Measurements from ENCODE around the gene SLC16A6. TPM values are rescaled to one million over a fixed set of nuclear protein-coding genes. Genes with fewer than 3 reads are reported as not detected.
"Not testable (repeated sequence)": the region's sequence is repeated elsewhere in the genome, so short reads cannot be mapped to it uniquely, and the experiment has no call there.

The SLC16A6 gene
- total and polyA plus RNA-seq, 8 donors = 0.02 to 1.0 (median 0.09) TPM

DNA sequence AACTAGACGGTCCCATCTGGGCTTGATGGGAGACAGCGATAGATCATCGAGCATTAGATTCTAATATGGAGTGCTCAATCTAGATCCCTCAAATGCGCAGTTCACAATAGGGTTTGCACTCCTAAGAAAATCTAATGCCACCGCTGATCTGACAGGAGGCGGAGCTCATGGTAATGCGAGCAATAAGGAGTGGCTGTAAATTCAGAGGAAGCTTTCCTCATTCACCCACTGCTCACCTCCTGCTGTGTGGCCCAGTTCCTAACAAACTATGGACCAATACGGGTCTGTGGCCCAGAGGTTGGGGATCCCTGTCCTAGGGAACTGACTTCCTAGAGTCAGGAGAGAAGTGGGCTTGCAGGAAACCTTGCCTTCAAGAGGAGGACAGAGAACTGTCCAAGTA lies 68.3 kb downstream of the SLC16A6 start:
- H3K9me3 ChIP-seq = no peaks in the 10 kb centered on the region
- H3K4me1 ChIP-seq = no peaks in the 10 kb centered on the region
- H3K27me3 ChIP-seq = no peaks in the 10 kb centered on the region
- no peak for FAIRE-seq
- ATAC-seq = no peak
- H3K36me3 ChIP-seq = no peaks in the 10 kb centered on the region
- TF ChIP-seq, protein P1, sequence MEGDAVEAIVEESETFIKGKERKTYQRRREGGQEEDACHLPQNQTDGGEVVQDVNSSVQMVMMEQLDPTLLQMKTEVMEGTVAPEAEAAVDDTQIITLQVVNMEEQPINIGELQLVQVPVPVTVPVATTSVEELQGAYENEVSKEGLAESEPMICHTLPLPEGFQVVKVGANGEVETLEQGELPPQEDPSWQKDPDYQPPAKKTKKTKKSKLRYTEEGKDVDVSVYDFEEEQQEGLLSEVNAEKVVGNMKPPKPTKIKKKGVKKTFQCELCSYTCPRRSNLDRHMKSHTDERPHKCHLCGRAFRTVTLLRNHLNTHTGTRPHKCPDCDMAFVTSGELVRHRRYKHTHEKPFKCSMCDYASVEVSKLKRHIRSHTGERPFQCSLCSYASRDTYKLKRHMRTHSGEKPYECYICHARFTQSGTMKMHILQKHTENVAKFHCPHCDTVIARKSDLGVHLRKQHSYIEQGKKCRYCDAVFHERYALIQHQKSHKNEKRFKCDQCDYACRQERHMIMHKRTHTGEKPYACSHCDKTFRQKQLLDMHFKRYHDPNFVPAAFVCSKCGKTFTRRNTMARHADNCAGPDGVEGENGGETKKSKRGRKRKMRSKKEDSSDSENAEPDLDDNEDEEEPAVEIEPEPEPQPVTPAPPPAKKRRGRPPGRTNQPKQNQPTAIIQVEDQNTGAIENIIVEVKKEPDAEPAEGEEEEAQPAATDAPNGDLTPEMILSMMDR (IDR thresholded peaks at IDR 0.05) = no peak
- no peak overlapping the region for H3K27ac ChIP-seq
- 78 to 82% methylated on average over 8 of the region's 8 CpGs for WGBS, 2 donors
- no peak overlapping the region for H3K4me3 ChIP-seq
- DNase-seq = no peak
- intact Hi-C loops (cut with DNase I) = no loop called here

DNA sequence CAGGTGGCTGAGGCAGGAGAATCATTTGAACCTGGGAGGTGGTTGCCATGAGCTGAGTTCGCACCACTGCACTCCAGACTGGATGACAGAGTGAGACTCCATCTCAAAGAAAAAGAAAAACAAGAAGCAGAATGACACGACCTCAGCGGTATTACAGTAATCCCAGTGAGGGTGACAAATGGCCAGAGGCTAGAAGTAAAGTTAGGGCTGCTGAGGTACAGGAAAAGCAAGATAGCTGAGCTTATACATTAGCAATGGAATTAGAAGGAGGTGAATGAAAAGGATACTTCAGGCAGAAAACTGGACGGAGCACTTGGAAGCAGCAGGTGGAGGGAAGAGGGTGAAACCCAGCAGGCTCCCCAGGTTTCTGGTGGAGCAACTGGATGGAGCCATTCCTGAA lies 69.1 kb downstream of the SLC16A6 start:
- FAIRE-seq (no peak), ATAC-seq (no peak), DNase-seq (no peak)
- no peaks in the 10 kb centered on the region for H3K9me3 ChIP-seq
- intact Hi-C loops (cut with DNase I) = no loop called here
- TF ChIP-seq, protein P1 (IDR thresholded peaks at IDR 0.05) = no peak
- no peak overlapping the region for H3K27ac ChIP-seq
- WGBS, 2 donors = 75 to 82% methylated on average over 4 of the region's 4 CpGs
- no peaks in the 10 kb centered on the region for H3K27me3 ChIP-seq
- H3K36me3 ChIP-seq = no peaks in the 10 kb centered on the region
- no peaks in the 10 kb centered on the region for H3K4me1 ChIP-seq
- H3K4me3 ChIP-seq = no peak overlapping the region

DNA sequence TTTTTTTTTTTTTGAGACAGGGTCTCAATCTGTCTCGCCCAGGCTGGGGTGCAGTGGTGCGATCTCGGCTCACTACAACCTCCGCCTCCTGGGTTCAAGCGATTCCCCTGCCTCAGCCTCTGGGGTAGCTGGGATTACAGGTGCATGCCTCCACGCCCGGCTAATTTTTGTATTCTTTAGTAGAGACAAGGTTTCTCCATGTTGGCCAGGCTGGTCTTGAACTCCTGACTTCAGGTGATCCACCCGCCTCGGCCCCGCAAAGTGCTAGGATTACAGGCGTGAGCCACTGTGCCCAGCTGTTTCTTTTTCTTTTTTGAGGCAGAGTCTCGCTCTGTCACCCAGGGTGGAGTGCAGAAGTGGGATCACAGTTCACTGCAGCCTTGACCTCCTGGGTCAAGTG lies 70.1 kb downstream of the SLC16A6 start:
- H3K4me3 ChIP-seq; H3K9me3 ChIP-seq; H3K36me3 ChIP-seq; H3K27ac ChIP-seq; DNase-seq; FAIRE-seq; H3K4me1 ChIP-seq; intact Hi-C loops (cut with DNase I); ATAC-seq; H3K27me3 ChIP-seq: not testable (repeated sequence)
- 84 to 94% methylated on average over 12 of the region's 12 CpGs for WGBS, 2 donors

DNA sequence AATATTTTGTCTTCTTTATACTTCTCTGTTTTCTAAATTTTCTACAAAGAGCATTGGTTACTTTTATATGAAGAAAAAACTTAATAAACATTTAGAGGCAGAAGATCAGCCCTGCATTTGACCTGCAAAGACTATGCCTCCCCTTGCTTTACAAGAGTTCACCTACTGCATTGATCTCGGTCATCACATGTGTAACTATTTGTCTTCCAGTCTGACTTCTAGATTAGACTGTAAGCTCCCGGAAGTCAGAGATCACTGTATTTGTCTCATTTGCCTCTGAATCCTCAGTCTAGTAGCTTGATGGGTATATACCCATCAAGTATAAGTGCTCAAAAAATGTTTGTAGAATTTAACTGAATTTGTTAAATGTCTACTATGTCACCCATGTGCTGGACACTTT lies 70.7 kb downstream of the SLC16A6 start:
- whole genome bisulfite sequencing, 2 donors = 58 to 78% methylated on average over 2 of the region's 2 CpGs
- ATAC-seq; H3K9me3 ChIP-seq; intact Hi-C loops (cut with DNase I); H3K4me1 ChIP-seq; H3K36me3 ChIP-seq; H3K4me3 ChIP-seq; DNase-seq; H3K27ac ChIP-seq; H3K27me3 ChIP-seq; FAIRE-seq: not testable (repeated sequence)

DNA sequence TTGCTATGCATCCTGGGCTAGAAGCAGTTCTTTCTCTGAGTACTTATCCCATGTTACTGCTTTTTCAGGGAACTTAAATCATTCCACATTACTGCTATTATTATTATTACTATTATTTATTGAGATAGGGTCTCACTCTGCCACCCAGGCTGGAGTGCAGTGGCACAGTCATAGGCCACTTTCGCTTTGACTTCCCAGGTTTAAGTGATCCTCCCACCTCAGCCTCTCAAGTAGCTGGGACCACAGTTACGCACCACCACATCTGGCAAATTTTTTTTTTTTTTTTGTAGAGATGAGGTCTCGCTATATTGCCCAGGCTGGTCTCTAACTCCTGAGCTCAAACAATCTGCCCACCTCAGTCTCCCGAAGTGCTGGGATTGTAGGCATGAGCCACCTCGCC lies 71.5 kb downstream of the SLC16A6 start:
- H3K36me3 ChIP-seq; H3K4me1 ChIP-seq; H3K9me3 ChIP-seq; ATAC-seq; H3K27ac ChIP-seq; FAIRE-seq; H3K4me3 ChIP-seq; DNase-seq; H3K27me3 ChIP-seq; intact Hi-C loops (cut with DNase I): not testable (repeated sequence)
- 88 to 93% methylated on average over 5 of the region's 5 CpGs for WGBS, 2 donors

Other genes starting within 250 kb of the SLC16A6 start
- 10 to 100 TPM; 21.2 to 34.1 (median 28.2) TPM for gene AMZ2, start 43.1 kb downstream of the SLC16A6 start, total RNA-seq
- 10 to 100 TPM; 27.7 to 46.0 TPM for gene AMZ2, start 43.1 kb downstream of the SLC16A6 start, polyA plus RNA-seq
- 1 to 10 TPM in 4 of 6 donors, under 1 TPM in 2; 0.46 to 2.5 (median 1.4) TPM for gene ARSG, start 368 bp upstream of the SLC16A6 start, total RNA-seq
- 1 to 10 TPM in 1 of 2 donors, under 1 TPM in 1; 0.53 to 1.8 TPM for gene ARSG, start 368 bp upstream of the SLC16A6 start, polyA plus RNA-seq
- gene WIPI1, start 166.4 kb upstream of the SLC16A6 start, total RNA-seq = 10 to 100 TPM; 23.3 to 32.2 (median 27.1) TPM
- 10 to 100 TPM; 14.0 to 15.7 TPM for gene WIPI1, start 166.4 kb upstream of the SLC16A6 start, polyA plus RNA-seq
- 100 to 1,000 TPM in 2 of 6 donors, 10 to 100 TPM in 4; 63.5 to 137 (median 82.6) TPM for gene PRKAR1A, start 221.3 kb upstream of the SLC16A6 start, total RNA-seq
- gene PRKAR1A, start 221.3 kb upstream of the SLC16A6 start, polyA plus RNA-seq = 10 to 100 TPM; 22.6 to 72.9 TPM

All from pancreas (tissue), 10 donors.